Measurements from ENCODE around the gene GAPDHS.

Gene GAPDHS

DNA sequence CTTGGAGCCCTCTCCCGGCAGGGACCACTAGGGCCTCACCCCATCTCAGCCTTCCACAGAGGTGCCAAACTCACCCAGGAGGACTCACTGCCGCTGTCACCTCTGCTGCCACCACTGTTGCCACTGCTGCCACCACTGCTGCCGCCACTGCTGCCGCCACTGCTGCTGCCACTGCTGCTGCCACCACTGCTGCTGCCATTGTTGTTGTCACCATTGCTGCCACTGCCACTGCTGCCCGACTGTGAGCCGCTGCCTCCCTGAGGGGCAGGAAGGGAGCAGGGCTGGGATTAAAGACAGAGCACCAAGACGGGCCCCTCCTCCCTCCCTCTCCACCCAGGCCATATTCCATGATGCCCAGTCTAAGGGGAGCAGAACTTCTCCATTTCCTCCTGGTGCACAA lies 21.9 kb upstream of the GAPDHS start:
- no peak for DNase-seq

DNA sequence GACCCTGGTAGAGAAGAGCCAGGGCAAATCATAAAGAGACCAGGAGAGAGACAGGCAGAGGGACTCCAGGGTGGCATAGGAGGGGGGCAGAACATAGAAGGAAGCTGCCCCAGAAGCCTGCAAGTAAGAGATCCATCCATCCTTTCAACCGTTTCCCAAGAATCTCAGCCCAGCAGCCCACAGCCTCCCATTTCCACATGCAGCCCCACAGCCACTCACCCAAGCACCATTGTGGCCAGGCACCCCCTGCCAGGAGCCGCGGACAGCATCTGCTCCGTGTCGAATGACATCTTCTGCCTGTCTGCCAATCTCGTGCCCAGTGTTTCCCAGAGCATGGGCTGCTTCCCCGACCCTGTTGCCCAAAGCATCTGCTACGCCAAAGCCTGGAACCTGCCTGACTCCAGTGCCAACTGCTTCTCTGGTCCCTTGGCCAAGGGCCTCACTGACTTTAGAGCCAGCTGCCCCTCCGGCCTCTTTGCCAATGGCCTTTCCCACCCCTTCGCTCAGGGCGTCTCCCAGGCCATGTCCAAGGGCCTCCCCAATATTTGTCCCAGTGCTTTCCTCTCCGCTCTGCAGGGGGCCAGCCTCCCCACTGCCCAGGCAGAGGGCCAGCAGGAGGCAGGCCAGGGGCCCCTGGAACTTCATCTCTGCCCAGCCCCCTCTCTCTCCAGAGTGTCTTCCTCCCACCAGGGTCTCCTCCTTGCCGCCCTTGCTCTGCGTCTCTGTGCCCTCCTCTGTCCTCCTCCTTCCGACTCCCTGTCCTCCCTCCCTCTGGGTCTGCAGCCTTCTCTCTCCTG lies 20.2 kb upstream of the GAPDHS start:
- no peak for DNase-seq

DNA sequence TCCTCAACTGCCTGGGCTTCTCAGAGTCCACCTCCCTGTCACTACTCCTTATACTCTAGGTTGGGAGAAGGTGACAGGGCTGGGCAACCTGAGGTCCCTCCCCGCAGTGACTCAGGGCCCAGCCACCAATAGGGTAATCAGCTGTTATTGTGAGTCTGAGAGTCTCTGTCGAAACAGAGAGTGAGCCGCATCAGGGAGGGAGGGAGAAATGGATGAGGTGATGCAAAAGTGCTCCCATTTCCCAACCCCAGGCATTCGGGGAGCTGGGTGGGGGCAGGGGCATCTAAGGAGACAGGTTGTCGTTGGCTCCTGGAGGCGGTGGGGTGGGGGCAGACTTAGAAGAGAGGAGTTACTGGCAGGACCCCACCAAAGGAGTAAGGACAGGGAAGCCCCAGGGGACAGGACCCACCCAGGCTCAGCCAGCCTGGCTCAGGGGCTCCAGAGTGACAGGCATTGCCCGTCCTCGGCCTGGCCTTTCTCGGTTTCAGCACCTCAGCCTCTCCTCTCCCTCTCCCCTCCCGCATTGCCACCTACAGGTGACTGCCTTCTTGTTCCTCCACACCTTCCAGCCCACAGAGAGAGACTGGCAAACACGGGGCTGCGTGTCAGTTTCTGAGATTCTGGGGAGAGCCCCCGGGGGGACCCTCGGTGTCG lies 19.5 kb upstream of the GAPDHS start, which contains the start of gene DMKN:
Gene DMKN (minus strand): TSS at position 22 of the 654 bp plus-strand sequence. CDS start 174 bp downstream, outside the sequence.
- DNase-seq = no peak

DNA sequence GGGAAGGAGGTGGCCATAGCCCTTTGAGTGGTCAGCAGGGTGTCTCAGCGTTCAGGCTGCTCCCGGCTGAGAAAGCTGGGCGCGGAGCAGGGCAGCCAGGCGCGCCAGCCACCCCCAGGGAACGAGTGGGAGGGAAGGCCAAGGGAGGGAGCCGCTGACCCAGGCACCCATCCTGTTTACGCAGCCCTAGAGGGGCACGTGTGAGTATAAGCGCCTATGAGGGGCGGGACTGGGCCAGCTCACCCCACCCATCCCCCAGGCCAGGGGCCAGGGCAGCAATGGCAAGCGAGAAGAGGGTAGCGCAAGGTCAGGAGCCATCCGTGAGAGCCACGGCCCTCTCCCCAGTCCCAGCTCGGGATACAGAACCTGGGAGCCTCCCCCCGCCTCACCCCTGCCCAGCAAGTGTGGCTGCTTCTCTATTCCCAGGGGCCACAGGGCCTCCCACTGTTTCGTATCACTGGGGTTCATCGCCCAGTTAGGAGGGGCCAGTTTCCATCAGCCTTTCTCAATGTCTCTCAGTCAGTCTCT lies 18.9 kb upstream of the GAPDHS start:
- no peak for DNase-seq

DNA sequence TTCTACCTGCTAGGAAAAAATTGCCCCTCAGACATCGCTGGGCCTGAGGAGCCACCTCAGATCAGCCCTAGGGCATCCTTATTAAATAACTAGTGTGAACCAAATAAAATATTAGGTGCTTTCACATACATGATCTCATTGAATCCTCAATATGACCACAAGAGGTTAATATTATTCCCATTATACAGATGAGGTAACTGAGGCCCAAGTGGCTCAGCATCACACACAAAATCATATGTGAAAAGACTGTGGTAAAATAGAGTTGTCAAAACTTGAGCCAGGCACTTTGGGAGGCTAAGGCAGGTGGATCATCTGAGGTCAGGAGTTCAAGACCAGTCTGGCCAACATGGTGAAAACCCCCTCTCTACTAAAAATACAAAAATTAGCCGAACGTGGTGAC lies 16.9 kb upstream of the GAPDHS start:
- no peak for DNase-seq

DNA sequence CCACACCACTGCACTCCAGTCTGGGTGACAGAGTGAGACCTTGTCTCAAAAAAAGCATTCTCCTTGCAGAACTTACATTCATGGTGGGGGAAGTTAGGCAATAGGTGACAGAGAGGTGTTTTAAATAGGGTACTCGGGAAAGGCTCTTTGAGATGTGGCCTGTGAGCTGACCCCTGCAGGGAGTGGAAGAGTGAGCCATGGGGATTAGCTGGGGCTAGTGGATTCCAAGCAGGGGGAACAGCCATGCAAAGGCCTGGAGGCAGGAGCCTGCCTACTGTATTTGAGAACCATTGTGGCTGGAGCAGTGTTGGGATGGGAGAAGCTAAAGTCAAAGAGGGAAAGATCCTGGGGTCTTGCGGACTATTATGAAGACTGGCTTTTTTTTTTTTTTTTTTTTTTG lies 15.9 kb upstream of the GAPDHS start:
- no peak for DNase-seq

DNA sequence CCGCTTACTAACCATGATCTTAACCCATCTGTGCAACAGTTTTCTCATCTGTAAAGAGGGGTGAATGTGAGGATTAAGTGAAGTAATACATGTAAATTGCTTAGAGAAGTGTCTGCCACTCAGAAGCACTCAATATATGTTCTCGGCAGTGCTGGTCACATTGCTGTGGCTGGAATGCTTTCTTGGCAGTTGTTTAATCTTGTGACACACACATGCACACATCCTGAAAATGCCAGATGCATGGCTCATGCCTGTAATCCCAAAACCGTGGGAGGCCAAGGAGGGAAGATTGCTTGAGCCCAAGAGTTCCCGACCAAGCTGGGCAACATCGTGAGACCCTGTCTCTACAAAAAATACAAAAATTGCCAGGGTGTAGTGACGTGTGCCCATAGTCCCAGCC lies 14.9 kb upstream of the GAPDHS start:
- no peak for DNase-seq

DNA sequence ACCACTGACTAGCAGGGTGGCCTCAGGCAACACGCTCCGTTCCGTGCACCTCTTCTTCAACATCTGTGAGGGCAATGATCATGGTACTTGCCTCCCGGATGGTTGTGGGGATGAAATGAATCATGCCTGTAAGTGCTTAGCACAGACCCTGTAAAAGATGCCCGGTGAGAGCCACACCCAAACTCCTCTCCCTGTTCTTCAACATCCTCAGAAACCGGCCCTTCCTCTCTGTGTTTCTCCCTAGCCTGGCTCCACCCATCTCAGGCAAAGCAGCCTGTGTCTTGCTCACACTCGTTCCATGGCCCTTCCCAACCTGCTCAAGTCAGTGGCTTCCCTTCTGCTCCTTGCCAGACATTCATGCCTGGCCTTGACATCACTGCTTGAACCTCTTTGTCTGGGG lies 14.0 kb upstream of the GAPDHS start:
- DNase-seq = no peak

DNA sequence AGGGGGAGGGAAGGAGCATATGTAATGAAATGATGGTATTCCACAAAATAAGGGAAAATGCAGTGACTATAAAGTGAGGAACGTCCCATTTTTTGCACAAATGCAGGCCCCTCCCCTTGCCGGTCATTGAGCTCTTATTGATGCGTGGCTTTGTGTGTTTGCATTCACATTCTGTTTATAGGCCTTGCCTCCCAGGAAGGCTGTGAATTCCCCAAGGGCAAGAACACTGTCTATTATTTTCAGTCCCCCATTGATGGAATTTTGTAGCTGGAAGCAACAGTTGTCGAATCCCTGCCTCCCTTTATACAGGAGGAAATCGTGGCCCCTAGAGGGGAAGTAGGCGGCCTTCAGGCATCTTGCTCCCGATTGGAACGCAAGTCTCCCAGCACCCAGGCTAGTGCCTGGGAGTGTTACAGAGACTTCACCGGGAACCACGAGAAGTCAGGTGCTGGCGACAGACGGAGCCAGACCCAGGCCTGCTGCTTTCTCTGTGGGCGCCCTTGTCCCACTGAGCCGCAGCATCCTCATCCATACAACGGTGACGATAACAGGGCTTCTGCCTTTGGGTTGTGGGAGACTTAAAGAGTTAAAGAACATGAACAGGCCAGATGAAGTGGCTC lies 12.0 kb upstream of the GAPDHS start:
- DNase-seq = no peak

DNA sequence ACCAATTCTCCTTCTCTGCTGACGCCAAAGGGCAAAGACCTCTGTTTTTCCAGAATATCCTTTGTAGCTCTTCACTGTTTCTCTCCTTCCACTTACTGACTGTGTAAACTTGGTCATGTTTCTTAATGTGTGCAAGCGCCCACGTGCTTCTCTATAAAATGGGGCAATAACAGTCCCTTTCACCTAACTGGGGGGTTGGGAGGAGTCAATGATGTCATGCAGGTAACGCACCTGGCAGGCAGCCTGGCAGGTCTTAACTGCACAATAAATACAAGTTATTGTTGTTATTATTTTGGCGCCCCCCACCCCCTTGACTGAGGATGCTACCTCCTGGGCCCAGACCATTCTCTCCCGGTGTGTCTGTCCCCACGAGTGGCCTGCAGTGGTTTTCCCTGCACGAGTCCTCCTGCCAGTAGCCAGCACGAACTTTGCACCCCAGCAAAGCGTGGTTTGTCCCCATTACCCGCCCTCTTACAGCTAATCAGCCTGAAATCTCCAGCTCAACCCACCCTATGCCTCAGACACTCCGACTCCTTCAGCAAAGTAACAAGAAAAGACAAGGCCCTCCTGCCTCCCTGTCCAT lies 10.4 kb upstream of the GAPDHS start:
- no peak for DNase-seq

DNA sequence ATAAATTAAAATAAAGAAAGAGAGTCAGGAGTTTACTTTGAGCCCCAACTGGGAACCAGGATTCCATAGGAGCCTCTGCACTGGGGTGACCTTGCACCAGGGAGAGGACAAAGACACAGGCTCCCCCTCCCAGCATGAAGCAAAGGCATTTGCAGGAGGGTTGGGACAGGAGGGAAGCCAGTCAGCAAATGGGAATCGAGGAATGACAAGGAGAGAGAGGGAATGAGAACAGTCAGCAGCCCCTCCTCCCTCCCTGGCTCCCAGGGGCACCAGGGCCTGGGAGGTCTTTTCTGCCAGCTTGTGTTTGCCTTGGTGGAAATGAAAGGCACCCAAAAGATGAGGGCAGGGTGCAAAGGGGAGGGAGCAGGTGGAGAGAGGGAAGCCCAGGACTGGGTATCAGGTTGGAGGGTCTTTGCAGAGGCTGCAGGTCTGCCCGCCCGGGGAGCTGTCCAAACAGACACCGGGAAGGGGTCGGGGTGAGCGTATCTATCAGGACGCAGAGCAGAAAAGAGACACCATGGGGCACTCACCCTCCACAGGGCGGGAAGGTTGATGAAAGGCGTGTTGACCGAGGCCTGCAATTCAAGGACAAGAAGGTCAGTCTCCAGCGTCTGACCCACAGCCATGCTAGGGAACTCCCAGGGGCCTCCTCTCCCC lies 8.9 kb upstream of the GAPDHS start:
- DNase-seq = no peak

DNA sequence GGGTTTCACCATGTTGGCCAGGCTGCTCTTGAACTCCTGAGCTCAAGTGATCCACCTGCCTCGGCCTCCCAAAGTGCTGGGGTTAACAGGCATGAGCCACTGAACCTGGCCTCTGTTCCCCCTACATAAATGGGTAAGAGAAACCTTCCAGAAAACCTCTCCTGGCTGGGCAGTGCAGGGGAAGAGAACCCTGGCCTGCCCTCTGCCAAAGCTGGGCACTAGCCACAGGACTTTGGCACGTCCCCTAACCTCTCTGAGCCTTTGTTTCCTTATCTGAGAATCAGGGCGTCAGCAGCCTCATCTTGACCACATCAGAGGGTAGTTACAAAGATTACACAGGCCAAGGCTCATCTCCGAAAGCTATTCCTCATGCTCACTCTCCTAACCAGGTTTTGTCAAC lies 7.4 kb upstream of the GAPDHS start:
- no peak for DNase-seq

DNA sequence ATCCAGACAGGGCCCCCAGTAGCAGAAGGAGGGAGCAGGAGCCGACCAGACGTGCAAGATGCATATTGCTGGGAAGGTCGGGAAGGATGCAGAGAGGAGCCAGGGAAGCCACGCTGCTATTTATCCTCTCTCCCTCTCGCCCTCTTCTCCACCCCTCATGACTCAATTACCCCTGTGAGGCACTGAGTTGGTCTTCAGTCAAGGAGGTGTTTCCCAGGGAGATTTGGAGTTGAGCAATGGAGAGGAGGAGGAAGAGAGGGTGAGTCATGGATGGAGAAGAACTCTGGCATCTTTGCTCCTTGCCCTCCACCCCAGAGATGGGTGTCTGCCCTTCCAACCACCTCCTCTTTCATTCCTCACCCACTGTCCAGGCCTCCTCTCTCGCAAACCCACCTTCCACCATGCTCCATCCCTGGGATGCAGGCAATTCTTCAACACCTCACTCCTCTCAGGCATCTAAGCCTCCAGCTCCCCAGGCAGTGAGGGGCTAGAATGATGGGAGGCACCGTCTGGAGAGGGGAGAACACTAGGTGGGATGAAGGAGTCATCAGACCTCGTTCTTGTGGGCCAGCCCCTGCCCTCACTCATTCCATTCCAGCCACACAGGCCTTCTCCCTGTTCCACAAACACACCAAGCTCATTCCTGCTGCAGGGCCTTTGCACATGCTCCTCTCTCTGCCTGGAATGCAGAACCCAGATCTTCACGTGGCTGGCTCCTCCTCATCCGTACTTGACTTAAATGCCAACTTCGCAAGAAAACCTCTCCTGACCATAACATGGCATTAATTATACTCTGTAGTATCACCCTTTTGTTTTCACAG lies 4.8 kb upstream of the GAPDHS start, which contains the start of gene SBSN:
Gene SBSN (minus strand): TSS at position 94 of the 821 bp plus-strand sequence. CDS start 30 bp downstream, at position 64.
- no peak for DNase-seq

DNA sequence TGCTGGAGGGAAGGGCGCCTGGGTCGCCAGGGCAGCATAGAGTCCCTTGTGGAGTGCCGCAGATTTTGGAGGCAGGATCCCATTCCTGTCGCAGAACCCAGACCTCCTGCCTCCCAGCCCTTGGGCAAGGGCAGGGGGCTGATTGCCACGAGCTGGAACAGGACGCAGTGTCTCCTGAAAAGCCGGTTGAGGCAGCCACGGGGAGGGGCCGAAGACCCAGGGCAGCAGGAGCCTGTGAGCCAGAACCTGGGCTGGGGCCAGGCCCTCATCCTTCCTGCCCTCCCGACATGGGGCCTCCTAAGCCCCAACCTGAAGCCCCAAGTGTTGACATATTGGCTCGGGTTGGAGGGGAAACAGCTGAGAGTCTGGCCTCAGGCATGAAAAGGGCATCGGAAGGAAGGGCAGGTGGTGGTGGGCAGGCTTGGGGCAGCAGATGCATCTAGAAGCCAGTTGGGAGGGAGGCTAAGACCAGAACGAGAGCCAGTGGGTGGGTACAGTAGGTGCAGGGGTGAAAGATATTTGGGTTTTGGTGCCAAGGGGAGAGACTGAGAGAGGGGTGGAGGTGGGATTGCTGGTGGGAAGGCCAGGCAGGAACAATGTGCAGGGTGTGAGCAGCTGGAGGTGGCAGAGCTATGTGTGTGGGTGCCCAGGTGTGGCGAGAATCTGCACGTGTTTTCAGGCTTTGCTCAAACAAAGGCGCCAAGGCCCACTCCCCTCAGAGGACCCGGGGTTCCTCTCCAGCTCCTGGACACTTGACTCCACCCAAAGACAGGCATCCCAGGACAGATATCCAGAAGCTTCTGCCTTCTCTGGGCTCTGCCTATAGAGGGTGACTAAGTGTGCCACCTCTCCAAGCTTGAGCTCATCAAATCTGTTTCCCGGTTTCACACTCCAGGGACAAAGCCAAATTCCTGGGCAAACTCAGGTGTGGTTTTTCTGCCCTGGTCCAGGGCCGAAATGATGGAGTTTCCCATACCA lies 3.7 kb upstream of the GAPDHS start:
- no peak for DNase-seq

DNA sequence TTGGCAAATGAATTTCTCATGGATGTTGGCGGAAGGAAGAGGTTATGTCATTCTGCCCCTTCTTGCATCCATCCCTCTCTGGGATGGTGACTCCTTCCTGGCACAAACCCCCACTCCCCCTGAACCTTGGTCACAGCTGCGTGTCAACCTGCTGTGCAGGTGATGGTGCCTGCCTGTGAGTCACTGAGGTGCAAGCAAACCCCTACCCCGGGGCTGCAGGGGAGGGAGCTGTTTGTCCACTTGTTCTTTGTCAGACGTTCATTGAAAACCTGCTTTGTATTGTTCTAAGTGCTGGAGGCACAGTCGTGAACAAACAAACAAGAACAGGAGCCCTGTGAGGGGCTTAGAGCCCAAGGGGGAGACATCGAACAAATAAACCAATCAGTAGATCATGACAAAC lies 2.0 kb upstream of the GAPDHS start:
- DNase-seq = no peak

DNA sequence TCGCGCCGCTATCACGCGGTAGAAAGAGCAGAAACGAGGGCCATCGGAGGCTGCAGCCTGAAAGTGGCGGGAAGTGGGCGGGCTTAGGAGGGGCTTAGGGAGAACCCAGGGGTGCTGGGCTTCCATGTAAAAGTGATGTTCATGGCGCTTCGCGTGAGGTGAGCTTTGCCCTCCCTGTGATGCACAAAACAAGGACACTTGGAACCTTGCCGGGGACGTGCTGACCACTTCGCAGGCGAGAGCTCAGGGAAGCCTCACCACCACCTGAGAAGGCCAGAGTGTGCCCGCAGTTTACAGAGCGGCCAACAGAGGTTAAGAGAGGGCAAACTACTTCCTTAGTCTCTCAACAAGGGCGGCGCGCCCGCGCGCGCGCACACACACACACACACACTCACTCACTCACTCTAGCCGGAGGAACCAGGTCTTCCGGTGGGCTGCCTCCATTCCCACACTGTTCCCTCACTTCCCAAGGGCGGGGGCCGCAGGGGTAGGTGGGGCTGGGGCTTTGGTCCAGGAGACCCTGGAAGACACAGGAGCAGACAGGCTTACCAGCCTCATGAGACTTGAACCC lies 651 bp downstream of the GAPDHS start:
- no peak for DNase-seq

DNA sequence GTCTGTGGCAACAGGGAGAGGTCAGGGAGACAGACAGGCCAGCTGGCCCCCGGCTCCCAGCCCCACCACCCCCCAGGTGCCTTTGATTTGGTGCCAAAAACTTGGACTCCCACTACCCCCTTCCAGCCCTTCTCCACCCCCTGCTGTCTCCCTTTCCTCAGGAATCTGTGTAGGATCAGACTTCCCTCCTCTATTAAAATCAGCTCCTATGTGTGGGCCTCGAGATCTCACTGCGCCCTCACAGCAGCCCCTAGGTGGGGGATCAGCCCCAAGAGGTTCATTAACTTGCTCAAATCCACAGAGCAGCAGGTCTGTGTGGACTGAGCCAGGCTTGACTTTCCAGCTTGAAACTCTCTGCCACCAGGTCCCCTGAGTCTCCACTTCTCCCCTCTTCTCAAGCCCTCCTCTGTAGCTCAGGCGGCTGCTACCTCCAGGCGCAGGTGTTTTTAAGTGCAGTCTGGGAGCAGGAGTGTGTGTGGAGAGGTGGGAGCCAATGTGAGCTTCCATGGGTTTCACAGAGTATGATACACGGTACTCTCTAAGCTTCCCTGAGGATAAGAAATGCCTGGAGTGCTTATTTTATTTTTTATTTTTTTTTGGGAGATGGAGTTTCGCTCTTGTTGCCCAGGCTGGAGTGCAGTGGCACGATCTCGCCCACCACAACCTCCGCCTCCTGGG lies 1.7 kb downstream of the GAPDHS start:
- no peak for DNase-seq

DNA sequence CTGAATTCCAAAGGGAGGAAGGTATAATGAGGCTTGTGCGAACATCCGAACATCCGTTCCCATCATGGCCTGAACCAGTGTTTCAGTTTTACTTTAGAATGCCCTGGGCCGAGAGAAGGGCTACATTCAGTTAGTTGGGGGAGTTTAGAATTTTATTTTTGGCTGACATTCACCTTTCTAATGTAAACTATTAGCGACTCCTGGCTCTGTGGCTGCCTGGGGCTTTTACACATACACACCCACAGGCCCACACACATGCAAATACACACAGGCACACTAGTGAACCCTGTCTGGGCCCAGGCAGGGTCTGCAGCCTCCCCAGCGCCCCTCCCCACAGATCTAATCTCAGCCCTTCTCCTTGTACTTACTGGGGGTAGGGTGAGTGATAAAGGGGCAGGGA lies 6.1 kb downstream of the GAPDHS start:
- no peak for DNase-seq

DNA sequence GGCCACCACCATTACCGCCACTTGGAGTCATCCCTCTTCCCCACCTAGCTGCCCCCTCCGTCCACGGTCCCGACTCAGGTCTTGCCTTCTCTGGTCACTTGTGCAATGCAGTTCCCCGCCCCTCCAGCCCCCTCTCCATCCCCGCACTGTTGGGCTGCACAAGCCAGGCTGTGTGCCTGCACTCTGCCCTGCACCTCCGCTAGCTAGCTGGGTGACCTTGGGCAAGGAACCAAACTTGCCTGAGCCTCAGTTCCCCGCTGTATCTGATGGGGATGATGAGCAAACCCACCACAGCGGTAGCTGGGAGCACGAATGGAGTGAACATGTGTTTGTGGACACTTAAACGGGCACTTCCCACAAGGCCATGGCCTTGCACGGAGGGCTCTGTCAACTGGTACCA lies 6.6 kb downstream of the GAPDHS start:
- no peak for DNase-seq

Measured in NCI-H1092 (cell line).